Stimulated activated CD4-positive, alpha-beta T cell treated with anti-CD3 and anti-CD28 coated beads, Interleukin-12 subunit alpha, Interleukin-12 subunit beta, amount 100 ng/mL, for 24 hours (primary cell): ENCODE data around the gene RGMA.

Source experiments
- DNase-seq, 2 experiments: peaks; one replicate each; pipeline ENCODE4 v3.0.0-alpha.2; 2020; ENCODE audit warnings: low read depth in 2 of 2

RGMA gene

GRCh38 chr15:93017526-93017925 is 71.5 kb downstream of the RGMA start:
- no peak for DNase-seq

DNA sequence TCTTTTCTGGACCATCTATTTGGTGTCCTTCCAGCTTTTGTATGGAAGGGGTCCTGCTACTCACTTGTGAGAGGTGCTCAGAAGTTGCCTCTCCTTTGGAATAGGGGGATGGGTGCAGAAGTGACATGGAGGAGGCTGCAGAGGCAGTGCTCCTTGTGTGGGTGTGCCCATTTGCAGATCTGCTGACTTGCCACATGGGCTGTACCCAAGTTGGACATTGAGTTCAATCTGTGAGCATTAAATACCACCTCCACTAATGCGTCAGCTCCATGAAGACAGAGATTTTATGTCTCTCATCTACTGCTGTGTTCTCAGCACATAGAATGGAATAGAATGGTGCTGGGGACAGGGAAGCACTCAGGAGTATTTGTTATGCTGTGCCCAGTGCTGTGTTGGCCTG is 76.2 kb downstream of the RGMA start:
- no peak for DNase-seq

DNA sequence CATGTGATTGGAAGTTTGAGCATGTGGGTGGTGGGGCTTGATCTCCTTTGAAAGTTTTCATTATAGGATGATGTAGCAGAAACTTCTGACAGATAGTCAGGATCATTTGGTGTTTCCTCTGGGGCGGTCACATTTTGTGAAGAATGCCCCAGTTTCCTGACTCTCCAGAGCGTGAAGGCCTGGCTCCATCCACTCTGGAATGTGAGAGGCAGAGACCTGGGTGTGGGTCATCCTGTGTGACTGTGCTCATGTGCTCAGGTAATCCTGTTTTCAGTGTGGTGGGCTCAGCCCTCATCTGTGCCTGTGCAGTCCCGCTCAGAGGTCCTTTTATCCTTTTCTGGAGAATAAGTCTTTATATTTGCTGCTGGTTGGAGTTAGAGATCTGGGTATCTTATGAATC is 81.0 kb downstream of the RGMA start:
- no peak for DNase-seq

- no peak for DNase-seq
Measured at GRCh38 chr15:93005133-93005532, 83.9 kb downstream of the RGMA start.

- no peak for DNase-seq
Measured at GRCh38 chr15:93001881-93002280, 87.1 kb downstream of the RGMA start.

- no peak for DNase-seq
Measured at GRCh38 chr15:93001156-93001555, 87.9 kb downstream of the RGMA start.

DNA sequence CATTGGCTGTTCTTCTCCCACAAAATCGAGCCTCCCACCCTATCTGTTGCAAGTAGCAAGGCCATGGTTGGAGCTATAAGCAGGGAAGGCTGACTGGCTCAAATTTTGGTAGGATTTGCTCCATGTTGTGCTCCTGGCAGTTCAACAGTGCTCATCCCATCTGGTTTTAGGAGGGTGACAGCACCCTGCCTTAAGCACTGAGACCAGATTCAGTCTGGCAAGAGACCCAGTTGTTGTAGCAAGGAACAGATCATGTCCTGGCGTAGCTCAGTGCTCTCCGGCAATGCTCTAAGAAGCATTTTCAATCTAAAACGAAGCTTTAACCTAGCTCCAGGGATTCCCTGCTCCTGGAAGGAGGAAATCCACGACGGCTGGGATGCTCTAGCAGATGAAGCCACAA is 91.2 kb downstream of the RGMA start:
- no peak for DNase-seq

DNA sequence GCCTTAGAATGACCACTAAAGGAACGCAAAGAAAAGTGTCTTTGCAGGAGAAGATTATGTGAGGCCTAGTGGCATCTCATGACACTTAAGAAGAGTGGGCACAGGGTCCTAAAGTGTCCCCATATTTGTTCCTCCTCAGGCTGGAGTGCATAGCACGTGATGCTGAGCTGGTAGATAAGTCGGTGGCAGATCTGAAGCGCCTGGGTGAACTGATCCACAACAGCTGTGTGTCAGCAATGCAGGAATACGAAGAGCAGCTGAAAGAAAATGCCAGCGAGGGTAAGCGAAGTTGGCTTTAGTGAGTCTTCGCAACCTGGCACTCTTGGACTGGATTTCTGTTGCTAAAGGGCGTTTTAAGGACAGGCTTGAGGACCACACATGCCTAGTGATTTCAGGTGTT is 96.3 kb downstream of the RGMA start:
- DNase-seq = no peak

- DNase-seq = no peak
Measured at GRCh38 chr15:92990031-92990430, 99.0 kb downstream of the RGMA start.

DNA sequence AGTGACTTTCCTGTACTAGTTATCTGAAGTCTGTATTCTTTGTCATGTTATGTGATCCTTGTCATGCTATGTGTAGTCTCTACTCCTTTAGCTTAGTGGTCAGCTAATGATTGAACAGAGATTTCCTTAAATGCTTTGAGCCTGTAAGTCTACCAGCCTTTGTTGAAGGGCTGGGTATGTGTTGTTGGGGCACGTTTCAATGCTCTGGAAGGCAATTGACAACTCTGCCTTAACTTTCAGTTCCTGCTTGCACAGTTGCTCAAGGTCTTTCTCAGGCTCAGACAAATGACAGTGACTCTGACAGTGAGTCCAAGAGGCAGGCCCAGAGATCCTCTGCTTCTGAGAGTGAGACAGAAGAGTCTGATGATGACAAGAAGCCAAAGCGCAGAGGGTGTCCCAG is 99.5 kb downstream of the RGMA start:
- no peak for DNase-seq
